Regular cardiac myocyte (primary cell): ENCODE measurements around the gene MRPL42. TPM values are rescaled to one million over a fixed set of nuclear protein-coding genes. Genes with fewer than 3 reads are reported as not detected.

Experiments used
- total RNA-seq: library from RNA; depleted of rRNA; stranded (reverse); fragments of >200 nt; gene quantifications from 2 replicates; pipeline ENCODE4 v1.2.3, GENCODE V29; 2014

MRPL42 gene
- 67.4 and 87.2 TPM in 2 replicates for total RNA-seq

DNA sequence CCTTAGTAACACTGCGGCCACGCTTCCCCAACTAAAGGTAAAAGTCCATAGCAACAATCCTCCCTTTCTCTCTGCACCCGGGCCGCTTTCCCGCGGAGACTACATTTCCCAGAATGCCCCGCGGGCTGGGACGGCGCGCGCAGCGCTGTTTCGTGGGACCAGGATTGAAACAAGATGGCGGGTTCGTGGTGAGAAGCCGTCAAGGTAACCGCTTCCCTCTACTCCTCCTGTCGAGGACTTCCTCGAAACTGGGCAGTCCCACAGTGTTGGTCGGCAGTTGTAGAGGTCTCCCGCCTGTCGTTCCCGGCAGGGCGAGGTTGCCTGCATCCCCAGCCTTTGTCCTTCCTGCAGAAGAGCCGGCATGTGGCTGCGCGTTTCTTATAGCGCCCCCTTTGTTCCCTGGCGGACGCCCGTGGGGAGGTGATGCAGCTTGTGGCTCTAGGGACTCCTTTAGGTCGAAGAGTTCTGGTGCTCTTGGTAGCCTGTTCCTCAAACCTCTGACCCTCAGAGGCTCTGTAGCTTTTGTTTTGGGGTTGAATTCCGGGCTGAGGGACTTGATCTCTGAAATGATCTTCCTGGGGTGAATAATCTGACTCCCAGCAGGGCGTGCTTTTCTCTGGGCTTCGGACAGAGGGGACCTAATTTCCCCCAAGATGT is at the start of gene MRPL42:
Gene MRPL42, plus strand, starts transcription at position 164 of the 657 bp plus-strand sequence. CDS start 1,772 bp downstream, outside the sequence.

DNA sequence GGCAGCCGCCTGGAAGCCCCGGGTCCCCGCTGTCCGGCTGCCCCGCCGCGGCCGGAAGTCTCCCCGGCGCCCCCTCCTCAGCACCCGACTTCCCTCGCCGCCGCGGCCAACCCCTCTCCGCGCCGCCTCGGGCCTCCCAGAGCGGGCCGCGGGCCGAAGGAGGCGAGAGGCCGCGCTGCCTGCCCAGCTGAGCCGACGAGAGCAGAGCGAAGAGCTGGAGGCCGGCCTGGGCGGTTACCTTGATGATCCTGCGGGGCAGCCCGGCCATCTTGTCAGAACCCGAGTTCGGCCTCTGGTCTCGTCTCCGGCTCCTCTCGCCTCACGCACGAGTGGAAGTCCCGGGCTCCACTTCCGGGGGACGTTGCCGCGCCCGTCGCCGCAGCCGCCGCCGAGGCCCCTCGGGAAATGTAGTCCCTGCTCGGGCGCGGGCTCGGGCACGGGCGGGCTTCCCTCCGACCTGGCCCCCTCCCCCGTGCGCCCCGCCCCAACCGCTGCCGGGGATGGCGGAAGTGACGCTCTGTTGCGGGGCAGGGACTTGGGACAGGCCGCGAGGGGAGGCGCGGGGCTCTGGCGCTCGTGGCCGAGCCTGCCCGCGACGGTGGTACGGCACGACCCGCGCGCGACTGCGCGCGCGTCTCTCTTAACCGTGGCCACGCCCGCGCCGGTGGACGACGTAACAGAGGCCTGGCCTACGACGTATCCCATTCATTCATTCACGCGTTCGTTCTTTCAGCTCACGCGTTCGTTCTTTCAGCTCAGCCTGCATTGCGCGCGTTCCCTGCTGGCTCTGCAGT is 25.5 kb upstream of the MRPL42 start, which contains the start of gene UBE2N:
Gene UBE2N, minus strand, starts transcription at position 331 of the 794 bp plus-strand sequence. Its CDS starts 63 bp downstream, at position 268.

Other genes starting within 250 kb of the MRPL42 start
- 54.1 and 102 TPM in 2 replicates for gene NUDT4, start 89.6 kb upstream of the MRPL42 start, total RNA-seq
- 48.2 and 91.6 TPM in 2 replicates for gene UBE2N, start 25.6 kb upstream of the MRPL42 start, total RNA-seq
- gene SOCS2, start 105.2 kb downstream of the MRPL42 start, total RNA-seq, result 10.2 and 31.3 TPM in 2 replicates
- gene CRADD, start 209.9 kb downstream of the MRPL42 start, total RNA-seq, result 15.1 and 22.6 TPM in 2 replicates